ENCODE measurements around the gene OTUD4. TPM values are rescaled to one million over a fixed set of nuclear protein-coding genes. Genes with fewer than 3 reads are reported as not detected.

Gene OTUD4
- total RNA-seq, 4 donors from 2014 or later: 10.5 to 46.0 (median 27.6) TPM

DNA sequence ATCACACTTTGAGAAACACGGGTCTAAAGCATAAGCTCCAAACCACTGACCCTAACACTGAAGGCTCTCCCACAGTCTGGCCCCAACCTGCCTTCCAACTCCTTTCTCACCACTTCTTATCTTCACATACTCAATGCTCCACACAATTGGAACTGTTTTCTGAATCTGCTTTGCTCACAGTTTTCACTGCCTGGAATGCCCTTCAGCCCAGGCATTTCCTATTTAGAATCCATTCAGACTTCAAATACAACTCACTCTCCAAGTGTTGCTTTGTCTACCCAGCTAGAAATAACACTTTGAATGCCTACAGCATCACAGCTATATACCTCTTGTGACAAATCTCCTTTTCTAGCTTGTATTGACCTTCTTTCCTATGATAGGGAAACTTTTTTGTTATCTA, 10.2 kb downstream of the OTUD4 start:
- intact Hi-C loops (cut with DNase I; ENCODE audit: low total_unique reads) (no loop called here), in situ Hi-C loops (cut with MboI; ENCODE audit: low pct_ligation_motif_present in 1 of 4, low pct_unique_long_range_greater_than_20kb in 1 of 4, low sequenced_read_pairs in 3 of 4) (no loop called here)
- Histone ChIP-seq H3K36me3 (peaks cover 0 to 39% (median 12%) of the 10 kb centered on the region in 4 donors), H3K4me1 (peaks cover 0 to 22% (median 8%) of the 10 kb centered on the region in 4 donors), H3K27me3 (no peaks in the 10 kb centered on the region), H3K4me3 (no peak overlapping the region), H3K27ac (no peak overlapping the region), H3K9me3 (no peaks in the 10 kb centered on the region)
- DNase-seq: no peak
- no peak for TF ChIP-seq EP300 (IDR thresholded peaks at IDR 0.05; ENCODE audit: low read depth)
- TF ChIP-seq POLR2A (IDR thresholded peaks at IDR 0.05): no peak
- no peak for TF ChIP-seq POLR2AphosphoS5 (IDR thresholded peaks at IDR 0.05)
- no peak for TF ChIP-seq CTCF (IDR thresholded peaks at IDR 0.05)
- WGBS, 2 donors (ENCODE audit: low coverage in 1 of 2): 89% methylated on average over 1 of the region's 1 CpG; no CpG with 5 or more reads in 1 of the 2 donors

DNA sequence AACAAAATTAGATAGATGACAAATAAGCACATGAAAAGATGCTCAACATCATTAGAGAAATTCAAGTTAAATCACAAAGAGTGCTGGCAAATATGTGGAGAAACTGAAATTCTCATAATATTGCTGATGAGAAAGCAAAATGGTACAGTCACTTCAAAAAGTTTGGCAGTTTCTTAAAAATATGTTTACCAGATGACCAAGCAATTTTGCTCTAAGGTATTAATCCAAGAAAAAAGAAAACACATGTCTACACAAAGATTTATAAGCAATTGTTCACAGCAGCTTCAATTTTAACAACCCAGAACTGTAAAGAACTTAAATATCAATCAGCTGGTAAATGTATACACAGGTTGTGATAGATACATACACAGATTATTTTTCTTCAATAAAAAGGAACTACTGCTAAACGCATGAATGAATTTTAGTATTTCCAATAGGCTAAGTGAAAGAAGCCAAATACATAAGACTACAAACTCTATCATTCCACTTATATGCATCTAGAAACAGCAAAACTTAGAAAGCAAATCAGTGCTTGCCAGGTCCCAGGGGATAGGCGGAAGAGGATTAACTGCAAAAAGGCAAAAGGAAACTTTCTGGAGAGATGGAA, 11.7 kb downstream of the OTUD4 start:
- 88% methylated on average over 2 of the region's 2 CpGs for WGBS, 2 donors (ENCODE audit: low coverage in 1 of 2)
- peaks cover 0 to 46% (median 12%) of the 10 kb centered on the region in 4 donors for H3K36me3 ChIP-seq
- H3K4me3 ChIP-seq: no peak overlapping the region
- no peaks in the 10 kb centered on the region for H3K9me3 ChIP-seq
- DNase-seq: no peak
- in situ Hi-C loops (cut with MboI; ENCODE audit: low pct_ligation_motif_present in 1 of 4, low pct_unique_long_range_greater_than_20kb in 1 of 4, low sequenced_read_pairs in 3 of 4): no loop called here
- H3K27ac ChIP-seq: no peak overlapping the region
- H3K4me1 ChIP-seq: peaks cover 0 to 21% (median 8%) of the 10 kb centered on the region in 4 donors
- intact Hi-C loops (cut with DNase I; ENCODE audit: low total_unique reads): no loop called here
- no peaks in the 10 kb centered on the region for H3K27me3 ChIP-seq
- TF ChIP-seq CTCF (IDR thresholded peaks at IDR 0.05): no peak
- TF ChIP-seq POLR2AphosphoS5 (IDR thresholded peaks at IDR 0.05): no peak
- TF ChIP-seq EP300 (IDR thresholded peaks at IDR 0.05; ENCODE audit: low read depth): no peak
- no peak for TF ChIP-seq POLR2A (IDR thresholded peaks at IDR 0.05)

DNA sequence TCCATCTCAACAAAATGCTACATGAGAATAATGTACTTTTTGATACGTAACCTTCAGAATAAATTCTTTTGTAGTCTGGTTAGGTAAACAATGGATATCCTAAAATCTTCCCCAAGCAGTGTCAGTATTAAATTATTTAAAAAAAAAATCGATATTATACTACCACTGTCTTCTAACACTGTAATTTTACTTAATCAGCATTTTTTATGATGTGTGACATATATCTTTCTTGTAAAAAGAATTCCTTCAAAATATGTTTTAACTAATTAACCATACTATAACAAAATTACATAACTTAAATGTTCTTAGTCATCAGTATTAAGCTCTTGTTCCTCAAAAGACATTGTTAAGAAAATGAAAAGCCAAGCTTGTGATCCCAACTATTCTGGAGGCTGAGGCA, 12.5 kb downstream of the OTUD4 start:
- TF ChIP-seq POLR2AphosphoS5 (IDR thresholded peaks at IDR 0.05) (no peak), CTCF (IDR thresholded peaks at IDR 0.05) (no peak), POLR2A (IDR thresholded peaks at IDR 0.05) (no peak), EP300 (IDR thresholded peaks at IDR 0.05; ENCODE audit: low read depth) (no peak)
- WGBS, 2 donors (ENCODE audit: low coverage in 1 of 2): 94 to 97% methylated on average over 2 of the region's 2 CpGs
- Histone ChIP-seq H3K27ac (no peak overlapping the region), H3K9me3 (no peaks in the 10 kb centered on the region), H3K27me3 (no peaks in the 10 kb centered on the region), H3K4me3 (no peak overlapping the region), H3K36me3 (peaks cover 0 to 49% (median 12%) of the 10 kb centered on the region in 4 donors), H3K4me1 (peaks cover 0 to 17% (median 5%) of the 10 kb centered on the region in 4 donors)
- in situ Hi-C loops (cut with MboI; ENCODE audit: low pct_ligation_motif_present in 1 of 4, low pct_unique_long_range_greater_than_20kb in 1 of 4, low sequenced_read_pairs in 3 of 4) (no loop called here), intact Hi-C loops (cut with DNase I; ENCODE audit: low total_unique reads) (no loop called here)
- DNase-seq: no peak

DNA sequence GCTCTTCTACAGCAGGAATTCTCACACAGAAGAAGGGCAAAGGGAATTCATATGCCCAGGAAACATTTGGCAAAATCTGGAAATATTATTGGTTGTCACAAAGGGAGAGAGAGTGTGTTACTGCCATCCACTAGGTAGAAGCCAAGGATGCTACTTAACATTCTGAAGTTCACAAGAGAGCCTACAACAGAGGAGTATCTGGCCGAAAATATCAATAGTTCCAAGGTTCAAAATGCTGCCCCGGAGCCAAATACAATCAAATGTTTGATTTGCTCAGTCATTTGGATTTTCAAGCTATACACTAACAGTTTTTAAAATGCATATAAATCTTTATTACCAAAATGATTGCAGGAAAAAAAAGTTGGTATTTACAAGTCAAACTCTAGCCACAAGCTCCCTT, 18.8 kb downstream of the OTUD4 start:
- Histone ChIP-seq H3K36me3 (peaks cover 0 to 41% (median 15%) of the 10 kb centered on the region in 4 donors), H3K4me1 (no peaks in the 10 kb centered on the region), H3K27ac (no peak overlapping the region), H3K9me3 (no peaks in the 10 kb centered on the region), H3K4me3 (no peak overlapping the region), H3K27me3 (no peaks in the 10 kb centered on the region)
- no peak for TF ChIP-seq CTCF (IDR thresholded peaks at IDR 0.05)
- intact Hi-C loops (cut with DNase I; ENCODE audit: low total_unique reads) (no loop called here), in situ Hi-C loops (cut with MboI; ENCODE audit: low pct_ligation_motif_present in 1 of 4, low pct_unique_long_range_greater_than_20kb in 1 of 4, low sequenced_read_pairs in 3 of 4) (no loop called here)
- DNase-seq: no peak
- WGBS, 2 donors (ENCODE audit: low coverage in 1 of 2): 34 to 40% methylated on average over 2 of the region's 2 CpGs
